Stimulated activated CD4-positive, alpha-beta T cell treated with anti-CD3 and anti-CD28 coated beads, Interleukin-4, amount 100 ng/mL, for 1 hour (primary cell): Measurements from ENCODE around the gene PRTFDC1.

Source experiments
- DNase-seq: peaks from one replicate; pipeline ENCODE4 v3.0.0-alpha.2; 2020

The PRTFDC1 gene

GRCh38 chr10:24900888-24901685 is 51.3 kb downstream of the PRTFDC1 start:
- DNase-seq = no peak

- no peak for DNase-seq
These were observed 52.8 kb downstream of the PRTFDC1 start for GRCh38 chr10:24899571-24899970.

GRCh38 chr10:24898501-24898900 is 53.9 kb downstream of the PRTFDC1 start:
- no peak for DNase-seq

- DNase-seq = no peak
These were observed 55.0 kb downstream of the PRTFDC1 start for GRCh38 chr10:24897326-24897926.

GRCh38 chr10:24894728-24895127 is 57.7 kb downstream of the PRTFDC1 start:
- DNase-seq = no peak

GRCh38 chr10:24894309-24894708 is 58.1 kb downstream of the PRTFDC1 start:
- DNase-seq = no peak

- DNase-seq = no peak
These were observed 59.3 kb downstream of the PRTFDC1 start for GRCh38 chr10:24893127-24893526.

GRCh38 chr10:24891823-24892222 is 60.6 kb downstream of the PRTFDC1 start:
- DNase-seq = no peak

- DNase-seq = no peak
These were observed 62.8 kb downstream of the PRTFDC1 start for GRCh38 chr10:24889639-24890038.

- DNase-seq = no peak
These were observed 64.6 kb downstream of the PRTFDC1 start for GRCh38 chr10:24887855-24888231.

- no peak for DNase-seq
These were observed 66.1 kb downstream of the PRTFDC1 start for GRCh38 chr10:24886290-24886680.

- DNase-seq = no peak
These were observed 66.7 kb downstream of the PRTFDC1 start for GRCh38 chr10:24885551-24886289.

- no peak for DNase-seq
These were observed 67.6 kb downstream of the PRTFDC1 start for GRCh38 chr10:24884793-24885192.

- DNase-seq = no peak
These were observed 68.1 kb downstream of the PRTFDC1 start for GRCh38 chr10:24884316-24884715.

GRCh38 chr10:24883176-24883575 is 69.2 kb downstream of the PRTFDC1 start:
- DNase-seq = no peak

- DNase-seq = no peak
These were observed 70.2 kb downstream of the PRTFDC1 start for GRCh38 chr10:24882047-24882698.

GRCh38 chr10:24879861-24880260 is 72.5 kb downstream of the PRTFDC1 start:
- DNase-seq = no peak

GRCh38 chr10:24874133-24874532 is 78.3 kb downstream of the PRTFDC1 start:
- no peak for DNase-seq

- DNase-seq = no peak
These were observed 79.1 kb downstream of the PRTFDC1 start for GRCh38 chr10:24873281-24873683.

- no peak for DNase-seq
These were observed 79.6 kb downstream of the PRTFDC1 start for GRCh38 chr10:24872790-24873182.

- no peak for DNase-seq
These were observed 80.2 kb downstream of the PRTFDC1 start for GRCh38 chr10:24872049-24872789.
